MV-4-11 (cell line): Measurements from ENCODE around the gene FKBP10.

Source experiments
- DNase-seq: peaks from one replicate; lab custom pipeline; 2025; lab: John Stamatoyannopoulos, UW

Gene FKBP10

DNA sequence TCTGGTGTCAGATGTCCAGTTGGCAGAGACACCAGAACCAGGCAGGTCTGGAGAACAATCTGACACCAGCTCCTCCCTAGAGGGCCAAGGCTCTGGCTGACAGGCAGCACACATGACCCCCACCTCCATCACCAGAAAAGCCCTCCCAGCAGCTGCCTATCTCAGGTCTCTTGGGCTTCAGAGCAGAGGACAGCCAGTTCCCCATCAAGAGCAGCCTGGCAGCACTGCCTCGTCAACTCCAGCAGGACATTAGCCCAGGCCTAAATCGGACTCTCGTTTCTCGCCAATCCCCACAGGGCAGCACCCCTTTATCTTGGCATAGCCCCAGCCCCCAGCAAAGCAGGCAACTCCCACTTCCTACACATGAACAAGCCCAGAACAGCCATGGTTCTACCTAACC is 30.7 kb upstream of the FKBP10 start:
- no peak for DNase-seq

DNA sequence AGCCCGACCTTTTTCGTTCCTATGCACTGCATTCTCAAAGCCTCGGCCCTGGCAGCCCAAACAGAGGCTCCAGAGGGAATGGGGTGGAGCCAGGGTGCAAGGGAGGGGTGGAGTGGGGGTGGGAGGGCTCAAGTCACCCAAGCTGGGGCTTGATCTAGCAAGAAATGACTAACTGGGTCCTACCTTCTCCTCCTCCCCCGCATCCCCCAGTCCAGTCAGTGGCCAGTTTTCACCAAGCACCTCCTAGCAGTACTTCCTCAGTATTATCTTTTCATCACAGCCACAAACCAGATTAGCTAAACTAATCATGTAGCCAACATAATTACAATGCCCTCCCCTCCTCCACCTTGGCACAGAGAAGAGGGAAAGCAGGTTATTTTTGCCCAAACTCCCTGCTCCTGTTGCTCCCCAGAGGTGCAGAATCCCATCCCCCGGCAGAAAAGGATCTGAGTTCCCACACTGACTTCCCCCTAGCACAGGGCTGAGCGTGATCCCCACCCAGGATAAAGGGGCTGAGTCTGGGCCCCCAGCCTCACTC is 28.5 kb upstream of the FKBP10 start:
- DNase-seq: peak; percentile 34

GRCh38 chr17:41785091-41785858 is 27.5 kb upstream of the FKBP10 start:
- no peak for DNase-seq

DNA sequence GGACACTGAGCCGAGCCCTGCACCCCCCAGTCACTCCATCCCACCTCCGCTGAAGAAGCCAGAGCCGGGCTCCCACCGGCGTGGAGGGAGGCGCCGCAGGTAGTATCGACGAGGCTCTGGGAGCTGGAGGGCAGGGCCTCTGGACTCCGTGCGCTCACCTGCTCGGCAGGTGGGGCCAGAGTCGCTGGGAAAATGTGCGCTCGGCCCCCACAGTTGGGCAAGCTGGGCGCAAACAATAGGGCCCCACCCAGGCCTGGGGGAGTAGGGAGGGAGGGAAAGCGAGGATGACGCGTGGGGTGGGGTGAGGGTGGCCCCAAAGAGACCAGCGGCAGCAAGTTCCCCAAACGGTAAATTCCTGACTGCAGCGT is 27.0 kb upstream of the FKBP10 start:
- DNase-seq: no peak

DNA sequence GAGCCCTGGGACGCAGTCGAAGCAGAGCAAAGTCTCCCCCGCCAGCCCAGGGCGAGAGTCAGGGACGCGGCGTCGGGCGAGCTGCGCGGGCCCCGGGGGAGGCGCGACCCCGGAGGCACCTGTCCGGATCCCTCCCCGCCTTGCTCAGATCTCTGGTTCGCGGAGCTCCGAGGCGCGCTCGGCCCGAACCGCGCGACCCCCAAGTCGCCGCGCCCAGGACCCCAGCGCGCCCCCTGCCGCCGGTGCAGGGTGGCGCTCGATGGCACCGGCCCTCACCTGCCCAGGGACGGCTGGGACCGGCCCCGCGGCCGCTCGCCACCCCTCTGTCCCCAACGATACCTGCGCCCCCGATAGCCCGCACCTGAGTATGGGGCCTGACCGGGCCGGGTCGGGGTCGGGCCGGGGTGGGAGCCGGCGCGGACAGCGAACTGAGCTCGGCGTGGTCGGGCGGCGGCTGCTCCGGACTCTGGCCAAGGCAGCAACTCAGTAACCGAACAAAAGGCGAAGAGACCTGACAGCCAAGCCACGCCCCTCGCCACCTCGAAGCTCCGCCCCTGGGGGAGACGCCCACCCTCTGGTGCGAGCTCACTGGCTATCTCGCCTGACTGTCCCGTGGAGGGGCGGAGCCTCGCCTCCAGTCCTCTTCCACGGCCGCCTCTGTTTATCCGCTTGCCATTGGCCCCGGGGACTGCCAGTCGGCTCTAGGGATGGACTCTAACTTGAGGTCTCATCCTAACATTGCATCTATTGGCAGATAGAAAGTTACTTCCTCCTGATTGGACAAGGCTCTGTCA is 26.4 kb upstream of the FKBP10 start, which contains the start of gene JUP:
JUP (minus strand) TSS at position 485 of the 794 bp plus-strand sequence. CDS start 14,857 bp downstream, outside the sequence.
- peak; percentile 97 for DNase-seq

DNA sequence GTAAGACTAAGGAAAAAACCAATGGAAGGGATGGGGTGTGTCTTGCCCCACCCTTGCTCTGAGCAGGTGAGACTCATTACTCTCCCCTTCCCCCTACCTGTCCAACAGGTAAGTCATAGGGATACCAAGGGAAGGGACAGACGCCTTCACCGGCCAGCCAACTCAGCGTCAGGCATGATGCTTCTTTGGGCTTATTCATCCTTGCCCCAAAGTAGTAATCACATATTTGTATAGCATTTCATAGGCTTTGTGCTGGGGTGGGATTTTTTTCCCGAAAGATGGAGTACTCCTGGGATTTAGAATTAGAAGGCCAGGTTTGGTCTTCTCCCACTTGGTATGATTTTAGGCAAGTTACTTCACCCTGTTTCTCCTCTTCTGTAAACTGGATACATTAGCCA is 25.8 kb upstream of the FKBP10 start:
- no peak for DNase-seq

GRCh38 chr17:41792845-41793783 is 19.7 kb upstream of the FKBP10 start:
- no peak for DNase-seq

DNA sequence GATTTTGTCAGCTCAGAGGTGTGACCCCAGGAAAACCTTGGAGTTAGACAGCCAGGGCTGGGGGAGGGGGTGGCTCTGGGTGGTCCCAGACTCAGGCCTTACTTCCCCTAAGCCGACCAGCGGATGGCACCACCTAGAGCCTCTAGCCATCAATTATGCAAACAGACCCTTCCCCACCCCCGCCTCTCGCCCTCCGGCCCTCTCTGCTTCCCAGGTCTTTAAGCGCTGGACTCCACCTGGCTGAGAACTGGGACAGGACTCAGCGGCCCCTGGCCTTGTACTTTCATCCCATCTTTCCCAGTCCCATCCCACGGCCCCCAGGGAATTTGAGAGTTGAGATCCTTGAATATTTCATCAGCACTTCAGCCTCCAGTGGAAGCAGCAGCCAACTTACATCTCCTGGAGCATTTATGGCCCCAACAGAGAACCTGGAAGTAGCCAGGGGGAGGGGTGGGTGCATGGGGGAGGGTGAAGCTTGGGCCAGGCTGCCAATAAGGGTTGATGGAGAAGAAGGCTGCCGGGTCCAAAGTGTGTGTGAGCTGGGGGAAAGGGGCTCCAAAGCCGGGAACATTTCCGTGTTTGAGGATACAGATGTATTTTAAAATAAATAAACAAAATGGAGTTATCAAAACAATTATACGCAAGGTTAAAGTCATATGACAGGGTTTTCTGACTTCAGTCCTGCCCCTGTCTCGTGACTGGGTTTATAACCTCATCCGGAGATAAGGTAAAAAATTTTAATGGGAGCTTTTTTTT is 18.8 kb upstream of the FKBP10 start:
- no peak for DNase-seq

GRCh38 chr17:41794540-41794975 is 18.2 kb upstream of the FKBP10 start:
- no peak for DNase-seq

GRCh38 chr17:41796121-41796895 is 16.5 kb upstream of the FKBP10 start:
- DNase-seq: peak; percentile 57

GRCh38 chr17:41797377-41797776 is 15.4 kb upstream of the FKBP10 start:
- no peak for DNase-seq

DNA sequence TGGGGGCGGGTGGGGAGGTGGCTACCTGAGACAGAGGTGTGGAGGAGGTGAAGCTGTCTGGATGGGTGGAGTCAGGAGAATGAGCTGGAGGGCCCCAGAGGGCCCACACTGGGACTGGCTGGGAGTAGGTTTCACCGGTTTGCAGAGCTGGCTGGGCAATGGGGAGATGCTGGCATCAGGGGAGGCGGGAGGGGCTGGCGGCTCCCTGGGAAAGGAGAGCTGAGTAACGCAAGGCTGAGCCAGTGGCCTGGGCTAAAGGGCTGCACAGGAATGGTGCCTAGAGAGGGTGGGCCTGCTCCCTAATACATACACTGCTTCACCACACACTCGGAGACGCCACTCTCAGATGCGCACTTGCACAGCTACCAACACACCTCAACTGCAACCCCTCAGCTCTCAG is 13.4 kb upstream of the FKBP10 start:
- no peak for DNase-seq

DNA sequence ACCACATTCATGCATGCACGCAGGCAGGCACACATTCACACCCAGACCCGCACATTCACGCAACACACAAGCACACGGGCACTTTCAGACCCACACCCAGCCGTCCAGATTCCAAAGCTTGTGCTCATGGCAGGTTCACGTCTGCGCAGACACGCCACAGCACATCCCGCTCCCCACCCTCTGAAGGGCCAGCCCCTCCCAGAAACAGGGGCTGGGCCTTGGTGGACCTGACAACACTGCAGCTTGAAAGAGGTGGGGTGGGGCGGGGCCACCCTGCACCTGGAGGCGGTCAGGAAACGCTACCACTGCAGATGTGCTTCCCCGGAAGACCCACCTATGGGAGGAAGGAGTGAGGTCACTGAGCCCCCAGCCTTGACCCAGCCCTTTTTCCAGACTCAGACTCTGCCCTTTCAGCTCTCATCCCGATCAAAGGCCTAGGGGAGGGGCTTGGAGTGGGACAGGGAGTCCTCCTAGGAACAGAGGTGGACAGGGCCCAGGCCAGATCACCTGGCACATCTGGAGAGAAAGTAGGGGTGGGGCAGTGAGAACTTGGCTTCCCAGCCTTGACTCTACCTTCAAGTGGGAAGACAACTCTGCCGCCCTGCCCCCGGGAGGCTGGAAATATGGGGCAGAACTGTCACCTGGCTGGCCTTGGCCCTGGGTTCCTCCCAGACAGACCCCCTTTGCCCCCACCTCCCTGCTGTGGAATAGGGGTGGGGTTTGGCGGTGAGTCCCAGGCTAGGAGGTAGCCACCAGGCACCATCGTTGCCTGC is 12.0 kb upstream of the FKBP10 start:
- DNase-seq: no peak

- no peak for DNase-seq
Measured at GRCh38 chr17:41801374-41802271, 11.2 kb upstream of the FKBP10 start.

DNA sequence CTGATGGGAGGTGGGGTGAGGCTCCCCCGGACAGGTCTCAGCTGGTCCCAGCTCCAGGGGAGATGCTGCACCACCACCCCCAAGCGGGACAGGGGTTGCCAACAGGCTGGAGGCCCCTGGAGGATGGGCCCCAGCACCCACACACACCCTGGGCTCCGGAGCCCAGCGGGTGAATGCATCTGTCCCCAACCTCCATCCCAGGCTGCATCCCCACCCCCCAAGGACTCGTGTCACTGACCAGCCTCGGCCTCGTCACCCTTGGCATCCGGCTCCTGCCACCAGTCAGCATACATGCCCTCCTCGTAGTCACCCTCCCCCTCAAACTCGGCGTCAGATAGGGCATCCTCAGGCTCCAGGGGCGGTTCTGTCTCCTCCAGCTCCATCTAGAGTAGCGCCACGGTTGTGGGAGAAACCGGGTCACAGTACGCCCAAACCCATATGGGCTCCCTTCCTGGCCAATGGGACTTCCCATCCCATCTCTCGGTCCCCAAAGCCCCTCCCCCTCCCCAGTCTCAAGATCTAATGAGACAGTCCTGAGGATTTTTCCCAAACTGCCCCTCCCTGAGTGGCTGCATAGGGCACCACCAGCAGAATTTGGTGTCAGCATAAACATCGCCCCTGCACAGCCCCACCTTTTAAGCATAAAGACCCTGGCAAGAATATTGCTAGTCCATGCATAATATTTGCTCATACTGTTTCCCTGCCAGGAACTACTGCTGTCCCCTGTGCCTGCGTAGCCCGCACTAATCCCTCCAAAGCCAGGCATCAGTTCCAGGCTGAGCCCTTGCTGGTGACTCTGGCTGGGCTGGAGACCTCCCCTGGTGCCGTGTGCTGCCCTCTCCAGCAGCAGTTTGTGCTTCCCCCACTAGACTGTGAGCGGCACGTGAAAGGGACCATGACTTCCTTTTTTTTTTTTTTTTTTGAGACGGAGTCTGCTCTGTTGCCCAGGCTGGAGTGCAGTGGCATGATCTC is 9.5 kb upstream of the FKBP10 start:
- peak; percentile 74 for DNase-seq

DNA sequence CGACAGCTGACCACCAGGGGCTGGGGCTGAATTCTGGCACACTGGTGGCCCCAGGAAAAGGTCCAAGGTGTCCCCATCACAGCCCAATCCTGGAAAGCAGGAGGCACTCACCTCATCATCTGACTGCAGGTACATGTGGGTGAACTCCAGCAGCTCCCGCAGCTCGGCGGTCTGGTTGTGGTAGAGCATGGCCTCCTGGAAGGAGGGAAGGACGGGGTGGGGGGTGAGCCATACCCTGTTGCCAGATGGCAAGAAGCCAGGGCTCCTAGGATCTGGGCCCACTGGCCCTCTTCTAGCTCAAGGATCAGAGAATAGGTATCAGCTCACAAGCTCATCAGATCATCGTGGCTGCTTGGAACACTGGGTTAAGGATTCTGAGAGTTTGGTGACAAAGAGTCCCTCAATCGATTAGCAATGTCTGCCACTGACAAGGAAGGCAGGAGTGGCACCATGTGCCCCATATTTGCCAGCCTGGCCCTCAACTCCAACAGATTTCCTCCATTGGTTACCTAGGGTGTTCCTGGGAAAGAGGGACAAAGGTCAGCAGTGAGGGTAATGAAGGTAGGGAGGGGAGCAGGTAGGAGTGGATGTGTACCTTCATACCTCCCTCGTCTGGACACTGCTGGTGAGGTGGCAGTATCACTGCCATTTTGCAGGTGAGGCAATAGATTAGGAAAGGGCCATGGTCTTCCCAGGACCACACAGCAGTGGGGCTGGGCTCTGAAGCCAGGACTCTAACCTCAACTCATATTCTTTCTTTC is 5.9 kb upstream of the FKBP10 start:
- no peak for DNase-seq
